HUES6 (cell line): ENCODE measurements around the gene SMG5.
A peak's percentile ranks its signal among the peaks of the same experiment; 100 is the strongest.

ENCODE experiments used
- H3K27ac ChIP-seq: 2 replicates; pipeline ENCODE4 v1.7.0; 2013; ENCODE audit warnings: low read depth, mild to moderate bottlenecking, low read length, inconsistent platforms
- H3K27me3 ChIP-seq: 2 replicates; pipeline ENCODE4 v1.6.1; 2013; ENCODE audit warnings: low read length; ENCODE audit not compliant: control insufficient read depth, insufficient read depth
- H3K36me3 ChIP-seq: 2 replicates; pipeline ENCODE4 v1.6.1; 2013; ENCODE audit warnings: low read length; ENCODE audit not compliant: control insufficient read depth, insufficient read depth
- H3K4me1 ChIP-seq: 2 replicates; pipeline ENCODE4 v1.6.1; 2013; ENCODE audit warnings: low read length; ENCODE audit not compliant: control insufficient read depth, insufficient read depth
- H3K4me3 ChIP-seq: 2 replicates; pipeline ENCODE4 v1.5.1; 2013; ENCODE audit warnings: low read depth, low read length
- H3K9ac ChIP-seq: one replicate; pipeline ENCODE4 v1.6.1; 2013; ENCODE audit warnings: mild to moderate bottlenecking, low read length
- H3K9me3 ChIP-seq: 2 replicates; pipeline ENCODE4 v1.6.1; 2013; ENCODE audit warnings: low read depth, low read length; ENCODE audit not compliant: control insufficient read depth, insufficient read depth

SMG5 gene

DNA sequence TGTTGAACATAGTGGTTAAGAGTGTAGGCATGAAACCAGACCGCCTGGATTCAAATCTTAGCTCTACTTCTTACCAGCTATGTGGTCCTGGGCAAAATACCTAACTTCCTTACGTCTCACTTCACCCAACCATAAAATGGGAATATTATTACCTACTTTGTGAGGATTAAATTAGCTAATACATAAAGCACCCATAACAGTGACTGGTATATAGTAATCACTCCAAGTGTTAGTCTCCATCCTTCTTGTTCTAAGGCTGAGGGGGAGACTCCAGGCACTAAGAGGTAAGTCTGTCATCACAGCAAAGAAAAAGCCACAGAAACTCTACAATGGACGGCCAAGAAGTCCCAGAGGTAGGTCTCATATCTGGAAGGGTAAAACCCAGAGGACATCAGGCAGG lies 2.8 kb downstream of the SMG5 start:
- Histone ChIP-seq H3K27me3 (no peaks in the 10 kb centered on the region), H3K9me3 (no peaks in the 10 kb centered on the region), H3K27ac (no peak overlapping the region), H3K4me3 (no peak overlapping the region), H3K4me1 (0 out of 2 replicates have a peak, but pooled peaks cover 14% of the 10 kb centered on the region), H3K36me3 (peaks cover 52% of the 10 kb centered on the region), H3K9ac (no peak overlapping the region)

DNA sequence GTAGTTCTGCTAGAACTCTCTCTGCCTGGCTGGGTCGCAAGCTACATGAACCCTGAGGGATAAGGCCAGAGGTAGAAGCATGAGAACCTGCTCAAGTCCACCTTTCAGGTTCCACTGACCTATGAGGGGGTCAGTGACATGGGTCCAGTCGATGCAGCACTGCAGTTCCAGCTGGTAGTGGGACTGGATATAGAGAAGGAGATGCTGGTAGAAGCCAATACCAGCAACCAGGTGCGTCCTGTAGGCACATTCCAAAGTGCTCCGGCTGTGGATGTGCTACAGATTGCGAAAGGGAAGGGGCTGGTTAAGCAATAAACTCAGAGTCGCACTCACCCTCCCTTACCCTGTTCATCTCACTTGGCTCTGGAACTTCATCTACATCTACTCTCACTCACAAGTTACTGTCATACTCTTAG lies 5.7 kb downstream of the SMG5 start:
- H3K36me3 ChIP-seq, result peaks cover 81% of the 10 kb centered on the region
- no peaks in the 10 kb centered on the region for H3K9me3 ChIP-seq
- H3K9ac ChIP-seq, result no peak overlapping the region
- H3K4me1 ChIP-seq, result 0 out of 2 replicates have a peak, but pooled peaks cover 6% of the 10 kb centered on the region
- H3K27ac ChIP-seq, result no peak overlapping the region
- H3K27me3 ChIP-seq, result no peaks in the 10 kb centered on the region
- H3K4me3 ChIP-seq, result no peak overlapping the region

DNA sequence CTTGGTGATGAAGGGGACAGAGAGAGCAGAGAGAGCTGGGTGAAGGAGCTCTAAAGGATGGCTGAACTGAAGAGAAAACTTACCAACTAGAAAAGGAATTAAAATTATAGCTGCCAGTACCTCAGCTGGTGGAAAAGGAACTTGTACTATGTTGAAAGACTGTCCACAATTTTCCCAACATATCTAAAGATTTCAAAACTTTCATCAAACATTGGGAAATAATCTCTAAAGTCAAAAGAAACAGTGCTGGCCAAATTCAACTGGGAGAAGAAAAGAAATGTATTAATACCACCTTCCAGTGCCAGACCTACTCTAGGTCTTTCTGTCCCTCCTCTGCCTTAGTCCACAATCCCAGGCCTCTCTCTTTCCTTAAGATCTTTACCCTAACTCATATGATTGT lies 6.1 kb downstream of the SMG5 start:
- H3K9ac ChIP-seq, result no peak overlapping the region
- H3K36me3 ChIP-seq, result peaks cover 85% of the 10 kb centered on the region
- no peak overlapping the region for H3K4me3 ChIP-seq
- H3K27ac ChIP-seq, result no peak overlapping the region
- no peaks in the 10 kb centered on the region for H3K9me3 ChIP-seq
- H3K4me1 ChIP-seq, result 0 out of 2 replicates have a peak, but pooled peaks cover 4% of the 10 kb centered on the region
- H3K27me3 ChIP-seq, result no peaks in the 10 kb centered on the region

DNA sequence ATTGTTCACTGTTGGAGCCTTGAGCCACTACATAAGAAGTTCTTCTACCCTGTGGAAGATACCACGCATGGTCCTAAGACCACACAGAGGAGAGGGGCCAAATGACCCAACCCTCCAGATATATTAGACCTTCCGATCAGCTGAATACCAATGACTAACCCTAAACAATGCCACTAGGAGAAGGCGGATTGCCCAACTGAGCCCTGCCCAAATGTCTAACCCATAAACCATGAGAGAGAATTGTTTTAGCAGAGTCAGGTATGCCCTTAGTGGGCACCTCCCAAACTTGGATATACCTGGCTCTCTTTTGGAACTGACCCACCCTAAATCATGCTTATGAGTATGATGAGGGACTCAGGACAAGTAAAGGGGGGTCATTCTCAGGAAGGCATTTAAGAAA lies 12.3 kb downstream of the SMG5 start:
- H3K27me3 ChIP-seq, result no peaks in the 10 kb centered on the region
- H3K4me1 ChIP-seq, result no peaks in the 10 kb centered on the region
- H3K9me3 ChIP-seq, result no peaks in the 10 kb centered on the region
- H3K4me3 ChIP-seq, result no peak overlapping the region
- H3K36me3 ChIP-seq, result peaks cover 94% of the 10 kb centered on the region
- H3K27ac ChIP-seq, result no peak overlapping the region
- no peak overlapping the region for H3K9ac ChIP-seq

DNA sequence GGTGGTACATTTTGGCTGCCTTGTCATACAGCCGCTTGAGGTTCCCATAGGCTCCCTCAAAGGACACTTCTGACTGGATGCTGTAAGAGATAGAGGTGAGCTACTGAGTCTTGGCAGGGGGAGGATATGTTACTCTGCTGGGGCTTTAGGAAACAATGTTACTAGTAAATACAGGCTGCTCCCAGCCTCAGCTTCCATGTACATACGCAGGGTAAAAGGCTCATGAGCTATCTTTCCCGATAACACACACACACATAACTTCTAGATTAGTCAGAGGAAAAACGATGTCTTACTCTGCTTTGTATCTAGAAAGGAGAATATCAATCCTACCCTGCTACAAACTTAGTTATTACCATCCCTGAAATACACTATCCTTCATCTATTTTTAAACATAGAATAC lies 14.3 kb downstream of the SMG5 start:
- H3K4me1 ChIP-seq, result no peaks in the 10 kb centered on the region
- no peak overlapping the region for H3K4me3 ChIP-seq
- H3K27me3 ChIP-seq, result no peaks in the 10 kb centered on the region
- H3K36me3 ChIP-seq, result peaks cover 92% of the 10 kb centered on the region
- no peaks in the 10 kb centered on the region for H3K9me3 ChIP-seq
- H3K9ac ChIP-seq, result no peak overlapping the region
- no peak overlapping the region for H3K27ac ChIP-seq

DNA sequence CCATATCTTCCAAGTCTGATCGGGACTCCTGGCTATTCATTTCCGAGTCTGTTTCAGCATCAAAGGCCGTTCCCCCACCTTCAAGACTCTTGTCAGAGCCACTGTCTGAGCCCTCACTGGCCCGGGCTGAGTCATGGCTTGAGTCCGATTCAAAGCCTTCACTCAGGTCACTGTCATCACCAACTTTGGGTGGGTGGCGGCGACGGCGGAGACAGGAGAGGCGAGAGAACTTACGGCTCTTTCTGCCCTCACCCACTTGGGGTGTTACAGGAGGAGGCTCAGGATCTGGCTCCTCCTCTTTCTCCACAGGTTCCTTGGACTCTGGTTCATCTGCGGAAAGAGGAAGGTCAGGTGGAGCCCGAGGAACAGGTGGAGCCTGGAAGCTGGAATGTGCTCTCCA lies 16.6 kb downstream of the SMG5 start:
- H3K9me3 ChIP-seq, result no peaks in the 10 kb centered on the region
- H3K36me3 ChIP-seq, result peaks cover 91% of the 10 kb centered on the region
- H3K4me3 ChIP-seq, result no peak overlapping the region
- no peak overlapping the region for H3K27ac ChIP-seq
- H3K9ac ChIP-seq, result peak overlapping the region; percentile 30
- H3K27me3 ChIP-seq, result no peaks in the 10 kb centered on the region
- H3K4me1 ChIP-seq, result no peaks in the 10 kb centered on the region

DNA sequence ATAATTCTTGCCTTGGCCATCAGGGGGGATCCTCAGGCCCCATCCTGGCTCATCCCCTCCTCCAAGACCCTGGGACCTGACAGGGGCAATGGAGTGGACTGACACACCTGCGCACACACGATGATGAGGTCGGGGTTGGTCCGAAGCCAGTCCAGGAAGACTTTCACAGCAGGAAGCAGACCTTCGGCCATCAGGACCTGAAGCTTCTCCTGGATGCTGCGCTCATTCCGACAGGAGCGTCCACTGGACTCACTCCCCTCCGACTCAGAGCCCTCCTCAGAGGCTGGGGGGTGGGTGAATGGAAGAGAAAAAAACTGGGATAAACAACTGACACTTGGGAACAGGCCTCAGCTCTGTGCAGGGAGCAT lies 19.4 kb downstream of the SMG5 start:
- no peak overlapping the region for H3K4me3 ChIP-seq
- no peaks in the 10 kb centered on the region for H3K9me3 ChIP-seq
- H3K4me1 ChIP-seq, result no peaks in the 10 kb centered on the region
- H3K9ac ChIP-seq, result no peak overlapping the region
- H3K27ac ChIP-seq, result no peak overlapping the region
- no peaks in the 10 kb centered on the region for H3K27me3 ChIP-seq
- H3K36me3 ChIP-seq, result peaks cover 95% of the 10 kb centered on the region

DNA sequence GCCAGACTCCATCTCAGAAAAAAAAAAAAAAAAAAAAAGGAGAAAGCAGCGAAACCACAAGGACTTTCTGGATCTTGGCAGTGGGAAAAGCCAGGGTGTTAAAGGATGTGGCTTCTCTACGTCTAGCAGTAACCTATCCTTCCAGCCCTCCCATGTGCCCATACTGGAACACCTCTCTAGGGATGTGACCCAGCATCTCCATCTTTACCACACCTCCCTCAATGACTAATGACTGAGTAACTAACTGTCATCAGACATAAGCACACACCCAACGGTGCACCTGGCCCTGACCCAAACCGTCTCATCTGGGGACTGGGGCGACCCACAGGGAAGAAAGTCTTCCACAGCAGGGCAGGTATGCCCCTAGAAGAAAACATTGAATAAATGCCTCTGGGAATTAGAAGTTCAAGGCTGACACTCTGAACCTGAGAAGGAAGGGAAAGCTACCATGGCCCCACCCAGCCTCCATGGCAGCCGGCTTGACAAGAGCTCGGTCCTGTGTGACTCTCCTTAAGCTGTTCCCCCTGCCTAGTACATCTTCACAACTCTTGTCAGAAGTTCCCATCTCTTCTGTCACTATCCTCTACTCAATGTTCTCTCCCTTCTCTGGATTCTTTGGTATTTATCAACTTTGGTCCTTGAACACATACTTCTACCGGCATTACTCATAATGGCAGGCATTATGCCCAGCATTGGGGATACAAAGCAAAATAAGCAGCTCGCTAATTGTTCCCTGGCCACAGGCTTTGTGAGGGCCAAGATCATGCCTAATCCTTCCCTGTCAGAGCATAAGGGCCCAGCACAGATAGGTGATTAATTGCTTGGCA lies 20.0 kb downstream of the SMG5 start:
- Histone ChIP-seq H3K36me3 (peaks cover 95% of the 10 kb centered on the region), H3K27ac (no peak overlapping the region)

DNA sequence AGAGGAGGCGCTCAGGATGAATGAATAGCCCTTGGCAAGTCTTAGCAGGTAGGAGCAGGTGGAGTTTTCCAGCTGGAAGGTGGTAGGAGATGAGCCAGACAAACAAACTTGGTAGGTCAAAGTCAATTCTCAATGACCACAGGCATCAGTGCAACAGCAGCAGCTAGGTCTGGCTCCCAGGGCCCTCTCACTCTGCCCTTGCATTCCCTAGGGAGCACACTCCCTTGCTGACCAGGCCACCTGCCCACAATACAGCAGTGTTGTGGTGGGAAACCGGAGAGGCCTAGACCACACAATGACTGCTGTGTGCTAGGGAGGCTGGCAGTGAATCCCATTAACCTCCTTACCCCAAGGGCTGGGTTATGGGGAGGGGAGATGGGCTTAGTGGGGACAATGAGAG lies 21.7 kb downstream of the SMG5 start:
- Histone ChIP-seq H3K27me3 (no peaks in the 10 kb centered on the region), H3K9me3 (no peaks in the 10 kb centered on the region), H3K36me3 (peaks cover 95% of the 10 kb centered on the region), H3K4me1 (no peaks in the 10 kb centered on the region), H3K27ac (no peak overlapping the region), H3K9ac (no peak overlapping the region), H3K4me3 (no peak overlapping the region)

More for the DNA sequence above, 20.0 kb downstream of the SMG5 start:
- H3K9me3 ChIP-seq, result no peaks in the 10 kb centered on the region
- H3K9ac ChIP-seq, result no peak overlapping the region
- no peak overlapping the region for H3K4me3 ChIP-seq
- no peaks in the 10 kb centered on the region for H3K27me3 ChIP-seq
- no peaks in the 10 kb centered on the region for H3K4me1 ChIP-seq

DNA sequence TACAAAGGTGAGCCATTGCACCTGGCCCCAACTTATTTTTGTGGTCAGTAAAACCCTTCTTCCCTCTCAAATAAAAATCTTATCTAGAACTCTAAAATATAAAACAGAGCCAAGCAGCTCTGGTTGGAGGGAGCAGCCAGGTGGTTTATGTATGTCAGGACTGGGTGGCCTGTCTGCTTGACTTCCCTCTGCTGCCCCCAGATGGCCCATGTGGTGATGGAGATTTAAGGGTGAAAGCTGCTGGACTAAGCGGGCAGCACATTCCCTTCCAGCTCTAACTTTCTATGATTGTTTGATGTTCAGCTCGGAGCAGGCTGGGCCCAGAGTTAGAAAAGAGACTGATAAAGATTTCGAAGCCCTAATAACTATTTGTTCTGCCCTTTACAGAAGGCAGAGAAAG lies 22.8 kb downstream of the SMG5 start:
- Histone ChIP-seq H3K4me1 (no peaks in the 10 kb centered on the region), H3K27ac (no peak overlapping the region), H3K27me3 (no peaks in the 10 kb centered on the region), H3K4me3 (no peak overlapping the region), H3K9me3 (no peaks in the 10 kb centered on the region), H3K9ac (no peak overlapping the region), H3K36me3 (peaks cover 89% of the 10 kb centered on the region)

DNA sequence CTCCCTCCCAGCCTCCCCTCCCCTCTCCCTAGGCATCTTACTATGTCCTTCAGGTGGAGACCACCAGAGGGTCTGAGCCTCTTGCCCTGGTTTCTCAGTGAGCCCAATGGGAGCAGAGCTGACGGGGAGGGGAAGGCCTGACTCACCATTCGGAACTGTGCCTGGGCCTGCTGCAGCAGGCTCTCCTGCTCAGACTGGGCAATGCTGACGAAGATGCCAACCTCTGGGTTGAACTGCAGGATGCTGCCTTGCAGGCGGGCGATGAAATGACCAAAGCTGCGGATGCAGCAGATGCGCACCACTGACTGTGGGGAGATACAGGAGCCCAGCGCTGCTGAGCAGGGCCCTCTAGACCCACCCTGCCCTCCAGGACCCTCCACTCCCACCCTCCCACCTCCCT lies 23.8 kb downstream of the SMG5 start:
- no peaks in the 10 kb centered on the region for H3K4me1 ChIP-seq
- H3K9ac ChIP-seq, result no peak overlapping the region
- H3K27ac ChIP-seq, result no peak overlapping the region
- no peak overlapping the region for H3K4me3 ChIP-seq
- H3K27me3 ChIP-seq, result no peaks in the 10 kb centered on the region
- no peaks in the 10 kb centered on the region for H3K9me3 ChIP-seq
- peaks cover 85% of the 10 kb centered on the region for H3K36me3 ChIP-seq
